Ovary (tissue), 3 donors: ENCODE results near the gene SRRM2.

ENCODE experiments used
- CTCF ChIP-seq, 3 donors: fragments of 450-650 bp in 2 of 3; fragments of 200-600 bp in 1 of 3; IDR thresholded peaks; one replicate each; pipeline versions ENCODE4 v1.5.1 to v1.8.0; 2016 to 2022; ENCODE audit warnings: antibody characterized with exemption in 3 of 3, mild to moderate bottlenecking in 1 of 3
- POLR2A ChIP-seq: fragments of 450-650 bp; IDR thresholded peaks from one replicate; pipeline ENCODE4 v1.6.1; 2017; ENCODE audit warnings: antibody characterized with exemption, mild to moderate bottlenecking, moderate library complexity
- donor health status: DM: no; HTN: no; CAD: no.

- TF ChIP-seq CTCF (IDR thresholded peaks at IDR 0.05) (no peak), POLR2A (no peak)
These were observed 47.5 kb upstream of the SRRM2 start for GRCh38 chr16:2704983-2705275.
